ENCODE measurements around the gene HSPA12B.

- TF ChIP-seq, protein P1, sequence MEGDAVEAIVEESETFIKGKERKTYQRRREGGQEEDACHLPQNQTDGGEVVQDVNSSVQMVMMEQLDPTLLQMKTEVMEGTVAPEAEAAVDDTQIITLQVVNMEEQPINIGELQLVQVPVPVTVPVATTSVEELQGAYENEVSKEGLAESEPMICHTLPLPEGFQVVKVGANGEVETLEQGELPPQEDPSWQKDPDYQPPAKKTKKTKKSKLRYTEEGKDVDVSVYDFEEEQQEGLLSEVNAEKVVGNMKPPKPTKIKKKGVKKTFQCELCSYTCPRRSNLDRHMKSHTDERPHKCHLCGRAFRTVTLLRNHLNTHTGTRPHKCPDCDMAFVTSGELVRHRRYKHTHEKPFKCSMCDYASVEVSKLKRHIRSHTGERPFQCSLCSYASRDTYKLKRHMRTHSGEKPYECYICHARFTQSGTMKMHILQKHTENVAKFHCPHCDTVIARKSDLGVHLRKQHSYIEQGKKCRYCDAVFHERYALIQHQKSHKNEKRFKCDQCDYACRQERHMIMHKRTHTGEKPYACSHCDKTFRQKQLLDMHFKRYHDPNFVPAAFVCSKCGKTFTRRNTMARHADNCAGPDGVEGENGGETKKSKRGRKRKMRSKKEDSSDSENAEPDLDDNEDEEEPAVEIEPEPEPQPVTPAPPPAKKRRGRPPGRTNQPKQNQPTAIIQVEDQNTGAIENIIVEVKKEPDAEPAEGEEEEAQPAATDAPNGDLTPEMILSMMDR (conservative IDR thresholded peaks at IDR 0.05; ENCODE audit: low read depth, low read length), result no peak
- TF ChIP-seq POLR2A (IDR thresholded peaks at IDR 0.05; ENCODE audit: low read depth, low read length) (no peak), MAFK (IDR thresholded peaks at IDR 0.05; ENCODE audit: low read depth, low read length) (no peak), NFE2L2 (IDR thresholded peaks at IDR 0.05; ENCODE audit: low read depth, low read length) (no peak), CHD1 (IDR thresholded peaks at IDR 0.05; ENCODE audit: low read depth, low read length) (no peak), BHLHE40 (IDR thresholded peaks at IDR 0.05; ENCODE audit: low read depth, low read length) (no peak), MAZ (IDR thresholded peaks at IDR 0.05; ENCODE audit: borderline replicate concordance, low read depth, low read length) (no peak), RFX5 (IDR thresholded peaks at IDR 0.05; ENCODE audit: low read depth, low read length) (no peak)
Observed at GRCh38 chr20:3724356-3724755, 8.1 kb upstream of the HSPA12B start.

Measured in IMR-90 (cell line).